ENCODE measurements around the gene TMEM269. TPM values are rescaled to one million over a fixed set of nuclear protein-coding genes. Genes with fewer than 3 reads are reported as not detected.

The TMEM269 gene
- total RNA-seq, 1 experiment from 2014 or later = not detected

- DNase-seq (ENCODE audit: low read depth) = no peak
These were observed 62.4 kb downstream of the TMEM269 start for GRCh38 chr1:42847111-42847595.

- no peak for DNase-seq (ENCODE audit: low read depth)
These were observed 63.1 kb downstream of the TMEM269 start for GRCh38 chr1:42847721-42848460.

GRCh38 chr1:42848823-42849537 is 64.2 kb downstream of the TMEM269 start:
- DNase-seq (ENCODE audit: low read depth) = no peak

GRCh38 chr1:42849944-42850343 is 65.2 kb downstream of the TMEM269 start:
- no peak for DNase-seq (ENCODE audit: low read depth)

Other genes with a start within 250 kb of the TMEM269 start
- gene PPIH, start 126.6 kb upstream of the TMEM269 start, total RNA-seq (2014; rRNA removed; shearing (Covaris generic)) = 107 and 124 TPM in 2 replicates
- gene YBX1, start 102.6 kb upstream of the TMEM269 start, total RNA-seq (2014; rRNA removed; shearing (Covaris generic)) = 1,248 and 1,380 TPM in 2 replicates
- gene CLDN19, start 44.8 kb upstream of the TMEM269 start, total RNA-seq (2014; rRNA removed; shearing (Covaris generic)) = not detected in 2 replicates
- gene P3H1, start 18.0 kb upstream of the TMEM269 start, total RNA-seq (2014; rRNA removed; shearing (Covaris generic)) = 61.5 and 62.3 TPM in 2 replicates
- gene C1orf50, start 17.7 kb upstream of the TMEM269 start, total RNA-seq (2014; rRNA removed; shearing (Covaris generic)) = 1.3 and 1.8 TPM in 2 replicates
- gene ERMAP, start 32.1 kb downstream of the TMEM269 start, total RNA-seq (2014; rRNA removed; shearing (Covaris generic)) = 3.3 and 5.9 TPM in 2 replicates
- gene SVBP, start 32.4 kb downstream of the TMEM269 start, total RNA-seq (2014; rRNA removed; shearing (Covaris generic)) = 16.6 and 16.8 TPM in 2 replicates
- 10.6 and 12.0 TPM in 2 replicates for gene ZNF691, start 61.6 kb downstream of the TMEM269 start, total RNA-seq (2014; rRNA removed; shearing (Covaris generic))
- gene SLC2A1, start 173.9 kb downstream of the TMEM269 start, total RNA-seq (2014; rRNA removed; shearing (Covaris generic)) = 166 and 204 TPM in 2 replicates

All from HT1080 (cell line).